ENCODE data around the gene MLXIP. TPM values are rescaled to one million over a fixed set of nuclear protein-coding genes. Genes with fewer than 3 reads are reported as not detected.
A peak's percentile ranks its signal among the peaks of the same experiment; 100 is the strongest.

The MLXIP gene
- polyA plus RNA-seq, 1 experiment = 5.8 TPM

- no peaks in the 10 kb centered on the region for H3K9me3 ChIP-seq (ENCODE audit: control insufficient read depth, insufficient read depth, low read length)
- H3K27ac ChIP-seq (ENCODE audit: low read depth, low read length) = no peak overlapping the region
- DNase-seq (ENCODE audit: low read depth, low spot score) = no peak
- H3K27me3 ChIP-seq (ENCODE audit: control insufficient read depth, insufficient read depth, low read length) = peaks cover 2% of the 10 kb centered on the region
- CTCF ChIA-PET = interaction anchor here (1.1 to 1.5 kb wide), 2 partner anchors 43 to 231 kb away, joined by 3 to 4 read pairs; no protein-coding TSS in a partner anchor
- no peak overlapping the region for H3K4me3 ChIP-seq (ENCODE audit: low read depth, low read length)
- POLR2A ChIA-PET = interaction anchor here (0.7 kb wide), 1 partner anchor 83 kb away, joined by 3 read pairs; no protein-coding TSS in a partner anchor
- TF ChIP-seq CTCF (IDR thresholded peaks at IDR 0.05; ENCODE audit: low read depth, low read length) = no peak
These were observed 69.1 kb downstream of the MLXIP start for GRCh38 chr12:122147514-122148290.

GRCh38 chr12:122148657-122149056, 70.1 kb downstream of the MLXIP start:
- peak; percentile 49 for DNase-seq (ENCODE audit: low read depth, low spot score)
- CTCF ChIA-PET = interaction anchor here (0.5 to 1.1 kb wide), 2 partner anchors 16 to 42 kb away, joined by 4 to 7 read pairs; no protein-coding TSS in a partner anchor

GRCh38 chr12:122150127-122150681, 71.6 kb downstream of the MLXIP start:
- CTCF ChIA-PET = interaction anchor here (1.0 kb wide), 1 partner anchor 61 kb away, joined by 3 read pairs; no protein-coding TSS in a partner anchor

More at GRCh38 chr12:122148657-122149056, 70.1 kb downstream of the MLXIP start:
- peak overlapping the region; percentile 47 for H3K27ac ChIP-seq (ENCODE audit: low read depth, low read length)
- H3K4me3 ChIP-seq (ENCODE audit: low read depth, low read length) = no peak overlapping the region
- no peaks in the 10 kb centered on the region for H3K9me3 ChIP-seq (ENCODE audit: control insufficient read depth, insufficient read depth, low read length)
- POLR2A ChIA-PET = no interaction called here
- peaks cover 2% of the 10 kb centered on the region for H3K27me3 ChIP-seq (ENCODE audit: control insufficient read depth, insufficient read depth, low read length)
- TF ChIP-seq CTCF (IDR thresholded peaks at IDR 0.05; ENCODE audit: low read depth, low read length) = no peak

GRCh38 chr12:122152754-122153153, 74.2 kb downstream of the MLXIP start:
- Histone ChIP-seq H3K27me3 (ENCODE audit: control insufficient read depth, insufficient read depth, low read length) (peaks cover 7% of the 10 kb centered on the region), H3K27ac (ENCODE audit: low read depth, low read length) (no peak overlapping the region), H3K9me3 (ENCODE audit: control insufficient read depth, insufficient read depth, low read length) (no peaks in the 10 kb centered on the region), H3K4me3 (ENCODE audit: low read depth, low read length) (no peak overlapping the region)
- TF ChIP-seq CTCF (IDR thresholded peaks at IDR 0.05; ENCODE audit: low read depth, low read length) = no peak
- ChIA-PET CTCF (interaction anchor here (0.7 to 2.0 kb wide), 2 partner anchors 13 to 40 kb away, joined by 3 to 7 read pairs; no protein-coding TSS in a partner anchor), POLR2A (interaction anchor here (0.7 kb wide), 1 partner anchor 51 kb away, joined by 4 read pairs; the partner anchor contains the start of gene B3GNT4)
- DNase-seq (ENCODE audit: low read depth, low spot score) = no peak

More at GRCh38 chr12:122150127-122150681, 71.6 kb downstream of the MLXIP start:
- no peak overlapping the region for H3K4me3 ChIP-seq (ENCODE audit: low read depth, low read length)
- H3K27ac ChIP-seq (ENCODE audit: low read depth, low read length) = no peak overlapping the region
- TF ChIP-seq CTCF (IDR thresholded peaks at IDR 0.05; ENCODE audit: low read depth, low read length) = no peak
- POLR2A ChIA-PET = interaction anchor here (0.9 kb wide), 1 partner anchor 76 kb away, joined by 3 read pairs; the partner anchor contains the start of gene DIABLO
- H3K9me3 ChIP-seq (ENCODE audit: control insufficient read depth, insufficient read depth, low read length) = no peaks in the 10 kb centered on the region
- peaks cover 2% of the 10 kb centered on the region for H3K27me3 ChIP-seq (ENCODE audit: control insufficient read depth, insufficient read depth, low read length)
- no peak for DNase-seq (ENCODE audit: low read depth, low spot score)

- TF ChIP-seq CTCF (IDR thresholded peaks at IDR 0.05; ENCODE audit: low read depth, low read length) = no peak
- no peak overlapping the region for H3K4me3 ChIP-seq (ENCODE audit: low read depth, low read length)
- CTCF ChIA-PET = no interaction called here
- H3K27me3 ChIP-seq (ENCODE audit: control insufficient read depth, insufficient read depth, low read length) = peaks cover 7% of the 10 kb centered on the region
- POLR2A ChIA-PET = no interaction called here
- no peak for DNase-seq (ENCODE audit: low read depth, low spot score)
- no peaks in the 10 kb centered on the region for H3K9me3 ChIP-seq (ENCODE audit: control insufficient read depth, insufficient read depth, low read length)
- no peak overlapping the region for H3K27ac ChIP-seq (ENCODE audit: low read depth, low read length)
These were observed 77.1 kb downstream of the MLXIP start for GRCh38 chr12:122155705-122156104.
